GM10266 (cell line): Measurements from ENCODE around the gene CDKN2AIPNL.

Experiments used
- DNase-seq: peaks from one replicate; pipeline ENCODE4 v3.0.0; 2012; ENCODE audit errors: extremely low spot score
- TF ChIP-seq, protein P1 (sequence below): IDR thresholded peaks from 2 replicates; pipeline ENCODE4 v1.5.1; 2012; ENCODE audit warnings: mild to moderate bottlenecking, low read depth; ENCODE audit not compliant: control insufficient read depth, insufficient read depth; ENCODE audit errors: missing control alignments

Gene CDKN2AIPNL

DNA sequence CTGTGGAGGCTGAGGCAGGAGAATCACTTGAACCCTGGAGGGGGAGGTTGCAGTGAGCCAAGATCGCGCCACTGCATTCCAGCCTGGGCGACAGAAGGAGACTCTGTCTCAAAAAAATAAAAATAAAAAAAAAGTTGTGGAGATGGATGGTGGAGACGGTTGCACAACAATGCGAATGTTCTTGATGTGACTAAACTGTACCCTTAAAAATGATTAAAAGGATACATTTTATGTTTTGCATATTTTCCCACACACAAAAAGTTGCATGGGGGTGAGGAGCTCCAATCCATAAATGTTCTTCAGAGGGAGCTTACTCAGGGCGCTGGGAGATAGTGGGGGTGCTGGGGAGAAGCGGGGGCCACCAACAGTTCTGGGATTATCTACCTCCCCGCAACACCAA lies 43.8 kb upstream of the CDKN2AIPNL start:
- TF ChIP-seq, protein P1, sequence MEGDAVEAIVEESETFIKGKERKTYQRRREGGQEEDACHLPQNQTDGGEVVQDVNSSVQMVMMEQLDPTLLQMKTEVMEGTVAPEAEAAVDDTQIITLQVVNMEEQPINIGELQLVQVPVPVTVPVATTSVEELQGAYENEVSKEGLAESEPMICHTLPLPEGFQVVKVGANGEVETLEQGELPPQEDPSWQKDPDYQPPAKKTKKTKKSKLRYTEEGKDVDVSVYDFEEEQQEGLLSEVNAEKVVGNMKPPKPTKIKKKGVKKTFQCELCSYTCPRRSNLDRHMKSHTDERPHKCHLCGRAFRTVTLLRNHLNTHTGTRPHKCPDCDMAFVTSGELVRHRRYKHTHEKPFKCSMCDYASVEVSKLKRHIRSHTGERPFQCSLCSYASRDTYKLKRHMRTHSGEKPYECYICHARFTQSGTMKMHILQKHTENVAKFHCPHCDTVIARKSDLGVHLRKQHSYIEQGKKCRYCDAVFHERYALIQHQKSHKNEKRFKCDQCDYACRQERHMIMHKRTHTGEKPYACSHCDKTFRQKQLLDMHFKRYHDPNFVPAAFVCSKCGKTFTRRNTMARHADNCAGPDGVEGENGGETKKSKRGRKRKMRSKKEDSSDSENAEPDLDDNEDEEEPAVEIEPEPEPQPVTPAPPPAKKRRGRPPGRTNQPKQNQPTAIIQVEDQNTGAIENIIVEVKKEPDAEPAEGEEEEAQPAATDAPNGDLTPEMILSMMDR = no peak
- DNase-seq = no peak

DNA sequence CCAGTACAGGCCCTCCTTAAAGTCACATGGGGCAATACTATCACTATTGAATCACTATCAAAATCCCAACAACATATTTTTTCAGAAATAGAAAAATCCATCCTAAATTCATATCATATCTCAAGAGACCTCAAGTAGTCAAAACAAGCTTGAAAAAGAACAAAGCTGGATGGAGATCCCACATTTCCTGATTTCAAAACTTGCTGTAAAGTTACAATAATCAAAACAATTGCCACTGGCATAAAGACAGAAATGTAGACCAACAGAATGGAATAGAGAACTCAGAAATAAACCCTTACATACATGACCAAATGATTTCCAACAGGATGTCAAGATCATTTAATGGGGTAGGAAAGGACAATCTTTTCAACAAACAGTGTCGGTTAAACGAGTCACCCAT lies 41.3 kb upstream of the CDKN2AIPNL start:
- DNase-seq = no peak
- TF ChIP-seq, protein P1 = no peak

DNA sequence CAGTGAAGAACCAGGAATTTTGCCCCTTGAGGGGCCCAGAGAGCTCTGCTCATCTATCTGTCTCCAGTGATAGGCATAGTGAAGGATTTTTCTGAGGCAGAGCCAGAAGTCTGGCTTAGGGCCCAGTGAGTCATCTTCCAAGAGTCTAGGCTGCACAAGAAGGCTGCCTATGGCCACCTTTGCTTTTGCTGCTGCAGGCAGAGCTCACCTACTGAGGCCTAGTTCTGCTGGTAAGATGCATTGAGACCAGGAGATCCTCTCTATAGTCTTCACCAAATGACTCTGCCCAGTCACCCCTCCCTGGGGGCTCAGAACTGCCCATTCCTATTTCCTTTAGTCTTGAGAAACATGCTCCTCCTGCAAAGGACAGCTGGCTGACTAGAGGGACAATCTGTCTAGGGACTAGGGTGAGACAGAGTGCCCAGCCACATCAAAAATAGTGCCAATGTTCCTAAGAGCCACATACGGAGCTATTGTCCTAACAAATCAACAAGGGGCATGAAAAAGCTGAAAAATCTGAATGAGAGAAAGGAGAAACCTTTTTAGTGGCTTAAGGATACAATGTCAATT lies 40.3 kb upstream of the CDKN2AIPNL start:
- TF ChIP-seq, protein P1 = no peak
- no peak for DNase-seq

DNA sequence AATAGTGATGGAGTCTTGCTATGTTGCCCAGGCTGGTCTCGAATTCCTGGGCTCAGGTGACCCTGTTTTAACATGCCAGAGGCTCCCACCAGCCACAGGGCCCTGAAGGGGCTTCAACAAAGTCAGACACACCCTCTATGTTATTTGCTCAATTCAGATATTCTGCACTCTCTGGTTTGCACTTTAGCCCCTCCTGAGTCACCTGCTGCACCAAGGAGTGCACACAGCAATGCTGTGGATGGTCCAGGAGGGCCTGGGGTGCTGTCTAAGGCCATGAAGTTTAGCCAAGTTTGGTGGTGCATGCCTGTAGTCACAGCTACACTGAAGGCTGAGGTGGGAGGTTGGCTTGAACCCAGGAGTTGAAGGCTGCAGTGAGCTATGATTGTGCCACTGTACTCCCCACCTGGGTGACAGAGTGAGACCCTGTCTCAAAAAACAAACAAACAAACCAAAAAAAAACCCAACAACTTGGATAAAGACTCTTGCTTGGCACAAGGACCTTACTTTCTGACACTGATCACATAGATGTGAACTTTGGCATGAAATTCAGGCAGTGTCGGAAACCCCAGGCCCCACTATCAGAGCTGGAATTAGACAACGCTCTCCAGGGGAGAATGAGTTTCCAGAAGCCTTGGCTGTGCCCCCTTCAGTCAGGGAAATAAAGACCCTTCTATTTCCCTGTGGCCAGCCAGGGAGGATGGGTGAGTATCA lies 39.7 kb upstream of the CDKN2AIPNL start:
- DNase-seq = no peak
- TF ChIP-seq, protein P1 = no peak

DNA sequence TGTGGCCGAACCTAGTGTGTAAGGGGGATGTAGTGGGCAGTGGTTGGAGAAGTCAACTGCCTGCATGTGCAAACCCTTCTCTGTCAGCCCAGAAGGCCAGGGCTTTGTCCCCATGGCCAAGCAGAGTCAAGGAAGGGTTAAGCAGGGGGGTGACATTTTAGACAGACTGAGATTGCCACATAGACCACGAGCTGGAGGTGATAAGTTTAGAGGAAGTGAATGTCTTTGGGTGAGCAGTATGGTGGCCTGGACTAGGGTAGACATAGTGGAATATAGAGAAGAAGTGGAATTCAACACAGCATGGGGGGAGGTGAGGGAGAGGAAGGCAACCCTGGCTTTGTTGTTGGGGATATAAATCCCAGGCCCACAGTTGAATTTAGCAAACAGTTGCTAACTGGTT lies 38.7 kb upstream of the CDKN2AIPNL start:
- TF ChIP-seq, protein P1 = no peak
- DNase-seq = no peak

DNA sequence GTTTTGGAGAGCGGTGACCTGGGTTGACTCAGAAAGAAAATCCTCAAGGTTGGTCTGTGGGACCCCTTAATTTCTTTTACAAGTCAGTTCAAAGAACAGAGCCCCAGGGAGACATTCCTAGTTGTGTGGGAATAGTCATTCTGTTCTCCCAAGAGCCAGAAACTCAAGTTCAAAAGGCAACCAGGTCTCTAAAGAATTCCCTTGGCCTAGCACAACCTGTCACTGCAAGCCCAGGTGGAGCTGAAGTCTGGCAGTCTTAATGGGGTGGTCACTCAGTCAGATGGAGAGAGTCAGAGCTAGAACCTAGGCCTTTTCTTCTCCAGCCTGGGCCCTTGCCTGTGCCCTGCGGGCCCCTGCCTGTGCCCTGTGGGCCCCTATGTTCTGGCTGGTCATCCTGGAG lies 37.5 kb upstream of the CDKN2AIPNL start:
- no peak for DNase-seq
- TF ChIP-seq, protein P1 = no peak

DNA sequence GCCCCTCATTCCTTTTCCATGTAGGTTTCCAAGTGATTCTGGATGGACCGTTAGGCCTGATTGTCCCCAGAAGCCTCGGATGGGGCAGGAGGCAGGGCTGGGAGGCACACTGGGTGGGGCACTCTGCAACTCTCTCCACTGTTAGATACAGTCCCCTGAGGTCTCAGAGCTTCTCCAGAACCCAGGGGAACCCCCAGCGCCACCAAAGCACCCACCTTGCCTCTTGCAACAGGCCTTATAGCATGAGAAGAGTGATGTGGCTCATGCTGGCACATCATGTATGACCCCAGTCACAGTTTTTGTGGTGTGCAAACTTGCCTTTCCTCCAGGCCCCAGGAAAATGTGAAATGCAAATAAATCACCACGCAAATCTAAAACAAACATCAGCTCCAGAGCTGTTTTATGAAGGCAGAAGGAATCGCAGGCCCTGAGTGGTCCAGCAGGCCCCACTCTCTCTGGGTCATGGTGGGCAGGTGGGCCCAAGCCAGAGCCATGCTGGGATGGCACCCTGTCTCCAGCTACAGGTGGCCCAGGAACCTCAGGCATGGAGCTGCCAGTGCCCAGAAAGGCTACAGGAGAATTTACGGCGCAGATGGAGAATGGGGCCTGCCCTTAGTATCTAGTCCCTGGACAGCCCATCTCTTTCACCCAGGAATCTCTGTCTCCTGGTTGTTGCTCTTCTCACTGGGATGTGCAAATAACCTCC lies 36.3 kb upstream of the CDKN2AIPNL start:
- TF ChIP-seq, protein P1 = no peak
- no peak for DNase-seq
